SK-N-MC (cell line): ENCODE measurements around the gene MLKL.

Experiments
- DNase-seq: peaks from one replicate; pipeline ENCODE4 v3.0.0-alpha.2; 2011; ENCODE audit warnings: low read depth, low spot score
- H3K27ac ChIP-seq: fragments of 200-600 bp; sonication (generic); 2 replicates; pipeline ENCODE4 v1.5.1; 2016; ENCODE audit warnings: mixed run types
- H3K36me3 ChIP-seq: fragments of 200-600 bp; sonication (generic); 2 replicates; pipeline ENCODE4 v1.6.1; 2017; ENCODE audit warnings: antibody characterized with exemption, low read length, mixed read lengths; ENCODE audit not compliant: insufficient read depth
- H3K4me3 ChIP-seq: fragments of 200-600 bp; sonication (generic); 2 replicates; pipeline ENCODE4 v1.5.1; 2016
- H3K9ac ChIP-seq: fragments of 200-600 bp; sonication (generic); 2 replicates; pipeline ENCODE4 v1.8.0; 2017; ENCODE audit warnings: mixed run types, mixed read lengths; ENCODE audit not compliant: insufficient read length
- H3K9me3 ChIP-seq: fragments of 200-600 bp; sonication (generic); 2 replicates; pipeline ENCODE4 v1.6.1; 2017; ENCODE audit warnings: low read depth, mild to moderate bottlenecking, antibody characterized with exemption, low read length, moderate library complexity, mixed read lengths
- EZH2 ChIP-seq: fragments of 200-600 bp; sonication (generic); IDR thresholded peaks from one replicate; pipeline ENCODE4 v1.6.1; 2017; ENCODE audit warnings: antibody characterized with exemption
- FOXP2 ChIP-seq: optimal IDR thresholded peaks from 2 replicates; pipeline ENCODE3; 2011; ENCODE audit warnings: mild to moderate bottlenecking, moderate library complexity; ENCODE audit not compliant: insufficient read depth; ENCODE audit errors: extremely low read length, control extremely low read depth
- POLR2AphosphoS5 ChIP-seq: IDR thresholded peaks from 2 replicates; pipeline ENCODE4 v1.6.1; 2012; ENCODE audit warnings: mild to moderate bottlenecking, low read depth, low read length, borderline replicate concordance

The MLKL gene

GRCh38 chr16:74627506-74628220 lies 73.0 kb downstream of the MLKL start:
- no peak overlapping the region for H3K9ac ChIP-seq
- H3K9me3 ChIP-seq, result no peaks in the 10 kb centered on the region
- H3K36me3 ChIP-seq, result peaks cover 83% of the 10 kb centered on the region
- H3K4me3 ChIP-seq, result no peak overlapping the region
- H3K27ac ChIP-seq, result peak overlapping the region; percentile 75
- no peak for TF ChIP-seq FOXP2
- no peak for TF ChIP-seq POLR2AphosphoS5
- TF ChIP-seq EZH2, result no peak
- DNase-seq, result no peak

DNA sequence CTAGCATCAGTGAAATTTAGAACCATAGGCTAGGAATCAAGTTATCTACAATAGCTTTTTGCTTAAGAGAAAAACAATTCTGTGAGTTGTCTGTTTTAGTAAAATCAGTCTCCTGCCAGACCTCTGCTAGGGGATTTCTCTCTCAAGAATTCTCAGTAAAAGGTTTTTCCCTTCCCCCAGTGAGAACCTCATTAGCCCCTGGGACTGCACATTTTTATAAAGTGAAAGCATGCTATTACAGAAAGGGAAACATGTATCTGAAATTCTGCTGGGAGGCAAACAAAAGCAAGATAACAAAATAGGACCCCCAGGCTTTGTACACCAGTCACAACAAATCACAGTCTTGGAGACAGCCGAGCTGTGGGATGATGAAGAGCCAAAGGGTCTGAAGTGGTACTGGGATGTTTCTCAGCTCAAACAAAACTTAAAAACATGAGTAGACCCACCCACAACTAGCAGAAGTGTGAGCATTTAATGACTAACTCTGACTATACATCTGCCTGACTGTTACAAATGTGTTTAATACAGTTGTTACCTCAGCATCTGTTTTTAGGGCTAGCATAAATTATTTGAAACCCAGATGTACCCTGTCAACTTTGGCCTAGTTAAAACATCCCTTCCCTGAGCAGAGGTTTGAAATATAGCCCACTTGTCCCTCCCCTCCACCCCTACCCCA lies 73.8 kb downstream of the MLKL start:
- H3K9me3 ChIP-seq, result no peaks in the 10 kb centered on the region
- TF ChIP-seq POLR2AphosphoS5, result no peak
- no peak for TF ChIP-seq EZH2
- TF ChIP-seq FOXP2, result no peak
- peak overlapping the region; percentile 75 for H3K27ac ChIP-seq
- H3K9ac ChIP-seq, result no peak overlapping the region
- H3K36me3 ChIP-seq, result peaks cover 86% of the 10 kb centered on the region
- no peak for DNase-seq
- no peak overlapping the region for H3K4me3 ChIP-seq

DNA sequence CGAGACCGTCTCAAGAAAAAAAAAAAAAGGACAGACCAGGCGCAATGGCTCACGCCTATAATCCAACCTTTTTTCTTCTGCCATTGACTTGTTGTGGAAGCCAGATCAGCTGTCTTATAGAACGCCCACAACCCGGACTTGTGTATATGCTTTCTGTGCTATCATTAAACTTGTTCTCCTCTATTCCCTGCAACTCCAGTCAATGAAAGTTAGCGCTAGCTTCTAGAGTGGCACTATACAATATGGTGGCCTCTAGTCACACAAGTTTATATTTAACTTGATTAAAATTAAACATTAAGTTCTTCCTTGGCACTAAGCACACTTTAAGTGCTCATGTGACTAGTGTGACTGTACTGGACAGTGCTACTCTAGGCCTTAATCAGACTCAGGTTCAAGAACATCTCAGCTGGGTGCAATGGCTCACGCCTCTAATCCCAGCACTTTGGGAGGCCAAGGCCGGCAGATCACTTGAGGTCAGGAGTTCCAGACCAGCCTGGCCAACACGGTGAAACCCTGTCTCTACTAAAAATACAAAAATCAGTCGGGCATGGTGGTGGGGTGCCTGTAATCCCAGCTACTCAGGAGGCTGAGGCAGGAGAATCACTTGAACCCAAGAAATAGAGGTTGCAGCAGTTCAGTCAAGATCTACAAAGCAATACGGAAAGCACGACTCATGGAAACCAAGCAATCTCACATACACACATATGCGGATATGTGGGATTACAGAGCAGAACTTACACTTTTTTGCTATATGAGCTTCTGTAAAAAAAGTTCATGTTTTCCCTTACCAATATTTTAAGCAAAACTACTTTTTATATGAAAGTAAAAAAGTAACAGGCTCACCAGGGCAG lies 74.9 kb downstream of the MLKL start:
- DNase-seq, result no peak
- TF ChIP-seq FOXP2 (no peak), POLR2AphosphoS5 (no peak), EZH2 (no peak)
- Histone ChIP-seq H3K4me3 (no peak overlapping the region), H3K36me3 (peaks cover 81% of the 10 kb centered on the region), H3K9ac (no peak overlapping the region), H3K9me3 (no peaks in the 10 kb centered on the region), H3K27ac (peak overlapping the region; percentile 75)

DNA sequence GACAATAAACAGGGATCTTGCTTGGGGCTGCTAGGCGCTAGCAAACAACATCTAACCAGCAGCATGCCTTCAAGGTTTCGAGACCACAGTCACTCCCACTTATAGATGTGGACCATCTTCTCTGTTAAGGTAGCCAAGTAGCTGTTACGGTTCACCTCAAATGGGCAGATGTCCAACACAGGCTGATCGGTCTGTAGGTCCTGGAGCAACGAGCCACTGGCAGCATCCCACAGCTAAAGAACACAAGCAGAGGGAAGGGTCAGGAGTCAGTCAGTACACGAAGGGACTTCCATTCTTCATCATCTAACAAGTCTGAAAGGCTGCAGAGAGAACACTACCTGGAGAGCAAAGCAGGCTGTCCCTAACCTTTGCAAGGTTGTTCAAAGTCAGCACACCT lies 76.8 kb downstream of the MLKL start:
- peak overlapping the region; percentile 31; the same call in 1 of the 2 replicates for H3K27ac ChIP-seq
- TF ChIP-seq EZH2 (no peak), POLR2AphosphoS5 (no peak), FOXP2 (no peak)
- no peak overlapping the region for H3K9ac ChIP-seq
- H3K36me3 ChIP-seq, result peaks cover 67% of the 10 kb centered on the region
- no peaks in the 10 kb centered on the region for H3K9me3 ChIP-seq
- no peak overlapping the region for H3K4me3 ChIP-seq
- no peak for DNase-seq

- H3K9me3 ChIP-seq, result no peaks in the 10 kb centered on the region
- H3K4me3 ChIP-seq, result no peak overlapping the region
- H3K9ac ChIP-seq, result no peak overlapping the region
- TF ChIP-seq FOXP2, result no peak
- no peak for TF ChIP-seq POLR2AphosphoS5
- TF ChIP-seq EZH2, result no peak
- H3K36me3 ChIP-seq, result peaks cover 64% of the 10 kb centered on the region
- peak overlapping the region; percentile 80 for H3K27ac ChIP-seq
- no peak for DNase-seq
Measured at GRCh38 chr16:74623214-74623838, 77.3 kb downstream of the MLKL start.

DNA sequence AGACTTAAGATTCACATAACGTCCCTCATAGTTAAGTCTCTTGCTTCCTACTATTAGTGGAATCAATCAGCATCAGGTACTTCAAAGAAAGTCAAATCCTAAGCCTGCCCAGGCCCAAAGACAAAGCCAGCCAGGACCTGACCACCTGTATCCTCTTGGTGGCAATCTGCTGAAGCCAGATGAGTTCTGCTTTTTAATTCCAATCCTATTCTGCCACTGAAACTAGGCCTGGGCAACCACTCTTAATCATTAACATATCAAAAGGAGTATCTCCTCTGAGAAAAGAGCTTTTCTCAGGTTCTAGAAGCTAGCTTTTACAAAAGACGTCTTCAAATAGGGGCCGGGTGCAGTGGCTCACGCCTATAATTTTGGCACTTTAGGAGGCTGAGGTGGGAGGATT lies 78.7 kb downstream of the MLKL start:
- H3K36me3 ChIP-seq, result peaks cover 51% of the 10 kb centered on the region
- peak overlapping the region; percentile 80 for H3K27ac ChIP-seq
- no peak for DNase-seq
- no peaks in the 10 kb centered on the region for H3K9me3 ChIP-seq
- no peak overlapping the region for H3K9ac ChIP-seq
- TF ChIP-seq POLR2AphosphoS5, result no peak
- no peak for TF ChIP-seq FOXP2
- TF ChIP-seq EZH2, result no peak
- no peak overlapping the region for H3K4me3 ChIP-seq
